ENCODE results near the gene PCDHB5.
"Not testable (repeated sequence)": the region's sequence is repeated elsewhere in the genome, so short reads cannot be mapped to it uniquely, and the experiment has no call there.

- TF ChIP-seq EZH2 (IDR thresholded peaks at IDR 0.05; ENCODE audit: insufficient read depth, poor library complexity, severe bottlenecking); EZH2phosphoT487 (IDR thresholded peaks at IDR 0.05; ENCODE audit: insufficient read depth, low read depth): not testable (repeated sequence)
Observed at GRCh38 chr5:141179371-141179770, 44.4 kb downstream of the PCDHB5 start.

Data from GM23248 (cell line).